ENCODE data around the gene FMN2. TPM values are rescaled to one million over a fixed set of nuclear protein-coding genes. Genes with fewer than 3 reads are reported as not detected.

FMN2 gene
- total RNA-seq, 1 donor from 2014 or later = 60.7 TPM

DNA sequence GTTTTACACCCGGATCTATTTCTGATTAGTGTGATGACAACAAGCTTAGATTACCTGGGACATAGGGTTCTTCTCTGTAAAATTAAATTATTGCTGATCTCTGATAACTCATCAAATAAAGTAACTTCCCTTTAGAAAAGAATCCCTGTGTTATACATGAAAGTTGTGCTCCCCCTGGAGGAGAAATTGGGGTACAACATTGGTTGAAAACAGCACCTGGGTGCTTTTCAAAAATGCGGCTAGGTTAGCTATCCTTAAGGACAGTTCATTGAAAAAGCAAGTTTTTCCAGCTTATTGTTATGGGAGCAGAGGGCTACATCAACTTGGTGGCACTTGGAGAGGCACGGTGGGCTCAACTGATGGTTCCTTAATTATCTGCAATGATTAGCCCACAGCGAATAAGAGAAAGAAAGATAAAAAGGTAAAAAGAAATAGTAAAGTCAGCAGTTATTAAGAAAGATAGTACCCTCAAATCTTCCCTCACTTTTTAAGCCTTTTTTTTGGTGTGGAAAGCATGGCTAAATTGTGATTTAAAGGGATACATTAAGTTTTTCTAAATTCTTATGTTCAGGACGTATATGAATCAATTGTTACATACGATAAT lies 97.8 kb downstream of the FMN2 start:
- no peak for FAIRE-seq
- no peak for DNase-seq (ENCODE audit: low spot score in 2 of 2)

DNA sequence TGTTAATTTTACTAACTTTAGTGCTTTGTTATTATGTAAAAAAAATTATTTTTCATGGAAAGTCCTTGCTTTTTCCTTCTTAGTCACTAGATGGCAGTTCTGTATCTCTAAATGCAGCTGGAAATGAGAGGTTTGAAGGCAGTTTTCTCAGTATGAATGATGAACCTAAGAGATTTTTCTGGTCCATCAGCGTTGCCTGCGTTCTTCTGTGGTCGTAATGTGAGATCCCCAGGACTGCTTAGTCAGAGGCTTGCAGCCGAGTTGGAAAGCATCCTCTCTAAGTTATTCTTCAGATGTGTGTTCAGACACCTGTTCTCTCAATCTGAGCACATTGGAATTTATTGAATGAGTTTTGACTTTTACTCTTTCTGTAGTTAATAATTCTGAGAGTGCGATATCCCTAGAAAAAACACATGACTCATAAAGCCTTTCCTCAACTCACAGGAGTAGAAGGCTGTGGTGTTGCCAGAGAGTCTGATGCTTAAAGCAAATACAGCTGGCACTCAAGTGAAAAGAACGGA lies 99.3 kb downstream of the FMN2 start:
- FAIRE-seq (no peak), DNase-seq (ENCODE audit: low spot score in 2 of 2) (no peak)

DNA sequence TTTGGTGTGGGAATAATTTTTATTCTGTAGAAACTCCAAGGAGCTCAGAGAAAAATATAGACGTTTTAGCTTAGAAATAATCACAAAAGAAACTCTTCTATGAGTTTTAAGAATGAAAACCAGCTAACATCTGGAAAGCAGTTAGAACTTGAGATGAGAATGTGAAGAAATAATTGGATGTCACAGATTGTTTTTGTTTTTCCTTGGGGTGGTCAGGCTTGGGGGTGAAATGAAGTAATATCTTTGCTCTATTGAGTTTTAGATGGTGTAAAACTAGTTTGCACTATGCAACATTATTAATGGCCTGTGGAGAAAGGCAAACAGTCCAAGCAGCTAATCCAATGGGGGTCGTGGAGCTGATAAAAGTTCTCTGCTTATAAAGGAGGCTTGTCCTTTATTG lies 101.2 kb downstream of the FMN2 start:
- no peak for FAIRE-seq
- DNase-seq (ENCODE audit: low spot score in 2 of 2) = no peak

DNA sequence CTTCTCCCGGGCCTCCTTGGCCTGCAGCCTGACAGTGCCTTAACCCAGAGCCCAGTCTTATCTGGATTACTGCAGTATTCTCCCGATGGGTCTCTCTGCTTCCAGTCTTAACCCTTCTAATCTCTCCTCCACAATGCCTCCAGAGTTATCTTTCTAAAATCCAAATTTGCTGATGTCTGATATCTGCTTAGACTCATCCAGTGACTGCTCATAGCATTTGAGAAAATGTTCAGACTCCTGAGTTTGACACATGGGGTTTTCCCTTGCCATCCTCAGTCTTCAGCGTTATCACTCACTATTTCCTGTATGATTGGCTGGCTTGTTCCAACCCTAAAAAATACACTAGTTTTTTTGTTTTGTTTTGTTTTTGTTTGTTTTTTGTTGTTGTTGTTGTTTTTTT lies 102.0 kb downstream of the FMN2 start:
- DNase-seq (ENCODE audit: low spot score in 2 of 2) (no peak), FAIRE-seq (no peak)

DNA sequence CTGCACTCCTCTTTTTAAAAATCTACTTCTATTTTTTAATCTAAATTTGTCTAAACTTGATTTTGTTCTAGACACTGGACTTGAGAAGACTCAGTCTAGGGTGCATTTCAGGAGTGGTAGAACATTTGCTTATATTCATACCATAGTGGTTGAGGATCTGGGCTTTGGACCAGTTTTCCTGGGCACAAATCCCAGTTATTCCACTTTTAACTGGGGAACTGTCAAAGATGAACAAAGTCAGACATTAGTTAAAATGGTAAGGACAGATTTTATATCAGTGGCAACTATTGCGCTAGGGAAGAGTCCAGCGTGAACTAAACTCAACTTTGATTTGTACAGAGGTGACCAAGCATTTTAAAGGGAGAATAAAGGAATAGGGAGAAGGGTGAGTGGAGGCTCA lies 102.4 kb downstream of the FMN2 start:
- FAIRE-seq (no peak), DNase-seq (ENCODE audit: low spot score in 2 of 2) (no peak)

DNA sequence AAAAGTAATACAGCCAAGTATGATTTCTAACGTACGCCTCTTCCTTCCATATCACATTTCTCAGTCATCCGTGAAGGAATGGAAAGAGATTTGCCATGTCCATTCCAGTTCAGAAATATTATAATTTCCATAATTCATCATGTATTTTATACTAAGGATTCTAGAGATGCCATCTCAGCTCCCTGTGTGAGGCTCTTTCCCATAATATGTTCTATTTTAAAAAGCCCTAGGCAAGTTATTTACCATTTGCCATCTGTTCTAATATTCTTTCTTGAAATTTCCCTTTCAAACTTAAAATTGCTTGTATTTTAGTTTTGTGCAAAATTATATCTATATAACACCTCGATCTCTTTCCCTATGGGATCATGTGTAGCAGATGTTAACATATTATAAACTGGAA lies 106.7 kb downstream of the FMN2 start:
- no peak for FAIRE-seq
- no peak for DNase-seq (ENCODE audit: low spot score in 2 of 2)

DNA sequence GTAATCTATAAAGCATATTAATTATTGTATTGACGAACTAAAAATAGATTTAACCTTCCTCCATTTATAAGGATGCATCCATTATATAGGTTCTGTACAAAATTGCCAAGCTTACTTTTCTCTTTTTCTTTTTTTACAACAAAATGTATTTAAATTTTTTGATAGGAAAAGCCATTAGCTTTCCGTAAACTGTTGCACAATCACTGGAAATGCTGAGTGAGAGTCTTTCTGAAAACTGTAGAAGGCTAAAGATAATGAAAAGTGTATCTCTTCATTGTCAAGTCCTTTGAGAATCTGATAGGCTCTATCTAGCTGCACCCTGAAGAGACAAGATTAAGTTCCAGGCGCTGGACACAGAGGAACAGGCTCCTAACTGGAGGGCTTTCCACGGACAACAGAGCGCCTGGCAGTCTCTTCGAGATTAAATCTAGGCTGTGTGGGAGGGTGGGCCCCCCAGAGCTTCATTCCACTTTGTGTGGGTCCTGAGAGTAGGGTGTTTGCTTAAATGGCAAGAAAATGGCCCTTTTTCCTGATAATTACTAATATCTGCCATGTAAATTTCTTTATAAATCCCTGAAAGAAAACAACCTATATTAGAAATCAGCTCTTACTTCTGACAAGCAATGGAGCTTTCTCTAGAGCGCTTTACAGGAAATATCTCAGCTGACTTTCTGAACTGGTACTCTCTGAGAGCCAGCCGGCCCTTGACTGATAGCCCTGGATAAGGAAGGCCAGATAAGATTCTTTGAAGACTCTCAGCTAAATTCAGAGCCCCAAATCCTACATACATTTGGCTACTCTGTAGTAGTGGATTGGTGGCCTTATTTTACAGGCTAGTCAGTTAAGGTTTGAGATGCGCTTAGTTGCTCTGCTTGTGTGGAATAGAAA lies 108.3 kb downstream of the FMN2 start:
- no peak for FAIRE-seq
- no peak for DNase-seq (ENCODE audit: low spot score in 2 of 2)

DNA sequence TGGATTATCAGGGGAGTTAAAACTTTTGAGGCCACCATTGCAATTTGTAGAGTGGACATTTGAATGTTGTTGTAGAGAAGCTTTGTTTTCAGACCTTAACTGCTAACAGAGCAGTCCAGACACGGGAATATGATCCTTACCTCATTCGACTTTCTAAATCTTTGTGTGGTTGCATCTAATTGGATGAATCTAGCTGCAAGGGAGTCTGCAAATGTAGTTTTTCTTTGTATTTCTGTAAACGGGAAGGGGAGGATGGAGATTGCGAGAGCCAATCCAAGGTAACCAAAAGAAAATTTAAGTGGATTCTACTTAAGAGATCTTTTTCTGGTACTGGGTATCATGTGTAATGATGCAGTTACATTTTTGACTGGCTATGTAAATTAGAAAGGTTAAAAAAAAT lies 110.2 kb downstream of the FMN2 start:
- DNase-seq (ENCODE audit: low spot score in 2 of 2) = no peak
- no peak for FAIRE-seq

DNA sequence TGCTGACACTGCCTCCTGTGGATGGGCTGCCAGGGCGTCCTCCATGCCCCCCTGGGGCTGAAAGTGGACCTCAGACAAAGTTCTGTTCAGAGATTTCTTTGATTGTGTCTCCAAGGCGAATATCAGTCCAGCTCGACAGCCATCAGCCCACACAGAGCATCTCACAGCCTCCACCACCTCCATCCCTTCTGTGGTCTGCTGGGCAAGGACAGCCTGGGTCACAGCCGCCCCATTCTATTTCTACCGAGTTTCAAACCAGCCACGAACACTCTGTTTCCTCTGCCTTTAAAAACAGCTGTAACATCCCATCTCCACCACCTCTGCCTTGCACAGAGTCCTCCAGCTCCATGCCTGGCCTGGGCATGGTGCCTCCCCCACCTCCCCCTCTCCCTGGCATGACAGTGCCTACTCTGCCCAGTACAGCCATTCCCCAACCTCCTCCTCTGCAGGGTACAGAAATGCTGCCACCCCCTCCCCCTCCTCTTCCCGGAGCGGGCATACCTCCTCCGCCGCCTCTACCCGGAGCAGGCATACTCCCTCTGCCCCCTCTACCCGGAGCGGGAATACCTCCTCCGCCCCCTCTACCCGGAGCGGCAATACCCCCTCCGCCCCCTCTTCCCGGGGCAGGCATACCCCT lies 115.5 kb downstream of the FMN2 start:
- FAIRE-seq (no peak), DNase-seq (ENCODE audit: low spot score in 2 of 2) (no peak)

DNA sequence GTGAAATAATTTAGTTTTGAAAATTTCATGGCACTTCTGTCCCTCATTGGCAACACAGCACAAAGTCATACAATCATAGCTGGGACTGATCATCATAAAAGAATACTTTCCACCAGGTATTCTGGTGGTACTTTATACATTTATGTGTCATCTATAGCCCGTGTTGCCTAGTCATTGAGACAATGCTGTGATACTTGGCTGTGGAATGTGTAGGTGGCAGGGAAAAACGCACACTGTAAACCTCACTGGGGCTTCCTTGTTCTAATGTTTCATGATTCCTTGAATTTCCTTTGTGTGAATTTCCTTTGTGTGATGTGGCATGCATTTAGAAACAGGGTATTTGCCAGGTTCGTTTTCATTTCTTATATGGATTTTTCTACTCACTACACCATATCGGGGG lies 118.3 kb downstream of the FMN2 start:
- FAIRE-seq = no peak
- no peak for DNase-seq (ENCODE audit: low spot score in 2 of 2)

DNA sequence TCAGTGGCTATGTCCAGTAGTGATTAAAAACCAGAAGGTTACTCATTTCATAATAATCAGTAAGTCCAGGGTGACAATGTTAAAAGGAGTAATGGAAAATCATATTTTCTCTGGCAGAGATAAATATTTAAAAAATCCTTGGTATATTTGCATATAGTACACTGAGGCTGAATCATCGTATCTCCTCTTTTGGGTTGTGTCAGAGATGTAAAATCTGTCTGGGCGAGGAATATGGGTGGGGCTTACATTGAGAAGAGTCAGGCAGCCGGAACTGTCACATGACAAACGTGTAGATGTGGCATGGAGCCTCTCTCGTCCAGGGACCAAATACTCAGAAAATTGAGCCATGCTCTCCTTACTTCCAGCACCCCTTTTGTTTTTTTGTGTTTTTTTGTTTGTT lies 120.9 kb downstream of the FMN2 start:
- no peak for DNase-seq (ENCODE audit: low spot score in 2 of 2)
- no peak for FAIRE-seq

DNA sequence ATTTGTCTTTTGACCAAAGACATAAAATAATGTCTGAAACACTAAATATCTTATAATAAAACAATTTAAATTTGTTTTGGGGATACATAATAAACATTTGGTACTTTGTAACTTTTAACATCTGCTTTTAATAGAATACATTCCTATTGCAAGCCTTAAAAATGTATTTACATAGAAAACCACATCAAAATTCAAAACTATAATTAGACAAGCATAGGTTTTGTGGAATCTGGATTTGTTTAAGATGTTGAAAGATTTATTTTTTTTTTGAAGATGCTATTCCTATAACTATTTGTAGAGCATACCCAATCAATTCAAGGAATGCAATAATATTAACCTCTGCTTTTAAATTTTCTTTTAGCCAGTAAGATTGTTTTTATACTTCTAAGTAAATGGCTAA lies 125.7 kb downstream of the FMN2 start:
- FAIRE-seq (no peak), DNase-seq (ENCODE audit: low spot score in 2 of 2) (no peak)

DNA sequence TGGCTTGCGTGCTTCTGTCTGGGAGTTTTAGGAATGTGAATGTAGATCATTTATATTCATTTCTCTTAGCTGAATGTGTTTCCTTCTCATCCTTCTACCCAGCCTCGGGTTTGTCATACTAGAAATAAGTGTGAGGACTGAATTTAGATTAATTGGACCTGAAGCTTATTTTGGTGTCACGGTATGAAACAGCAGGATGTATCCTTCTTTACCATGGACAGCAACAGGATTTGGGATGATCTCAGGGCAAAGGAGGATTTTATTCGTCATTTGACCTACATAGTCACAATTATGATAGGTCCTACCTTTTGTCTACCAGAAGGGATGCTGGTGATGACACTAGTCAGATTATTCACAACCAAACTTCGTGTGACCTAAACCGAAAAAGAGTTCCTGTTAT lies 127.4 kb downstream of the FMN2 start:
- FAIRE-seq (no peak), DNase-seq (ENCODE audit: low spot score in 2 of 2) (no peak)

DNA sequence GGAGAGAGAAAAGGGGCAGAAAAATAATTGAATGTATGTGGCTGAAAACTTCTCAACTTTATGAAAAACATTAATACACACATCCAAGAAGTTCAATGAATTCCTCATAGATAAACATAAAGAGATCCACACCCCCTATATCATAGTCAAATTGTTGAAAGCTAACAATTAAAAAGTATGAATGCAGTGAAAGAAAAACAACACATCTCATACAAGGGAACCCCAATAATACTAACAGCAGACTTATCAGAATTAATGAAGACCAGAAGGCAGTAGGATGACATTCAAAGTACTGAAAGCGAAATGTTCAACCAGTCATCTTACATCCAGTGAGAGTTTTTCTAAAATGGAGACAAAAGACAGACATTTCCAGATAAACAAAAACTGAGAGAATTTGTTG lies 134.4 kb downstream of the FMN2 start:
- DNase-seq (ENCODE audit: low spot score in 2 of 2) (no peak), FAIRE-seq (no peak)

DNA sequence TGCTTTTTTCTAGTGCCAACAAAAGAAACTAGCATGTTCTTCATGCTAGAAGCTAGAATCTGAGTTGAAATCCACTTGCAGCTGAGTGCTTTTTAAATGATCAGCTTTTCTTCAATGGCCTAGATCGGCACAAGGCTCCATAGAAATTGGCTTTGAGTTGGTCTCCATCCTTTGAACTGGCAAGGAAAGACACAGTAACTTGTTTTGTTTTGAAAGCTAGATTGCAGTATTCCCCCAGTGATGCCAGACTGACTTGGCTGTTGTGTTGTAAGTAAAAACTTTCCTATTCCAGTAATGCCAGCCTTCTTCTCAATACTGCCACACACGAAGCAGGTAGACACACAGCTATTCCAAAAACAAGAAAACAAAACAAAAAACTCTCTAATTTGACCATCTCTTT lies 139.1 kb downstream of the FMN2 start:
- FAIRE-seq (no peak), DNase-seq (ENCODE audit: low spot score in 2 of 2) (no peak)

DNA sequence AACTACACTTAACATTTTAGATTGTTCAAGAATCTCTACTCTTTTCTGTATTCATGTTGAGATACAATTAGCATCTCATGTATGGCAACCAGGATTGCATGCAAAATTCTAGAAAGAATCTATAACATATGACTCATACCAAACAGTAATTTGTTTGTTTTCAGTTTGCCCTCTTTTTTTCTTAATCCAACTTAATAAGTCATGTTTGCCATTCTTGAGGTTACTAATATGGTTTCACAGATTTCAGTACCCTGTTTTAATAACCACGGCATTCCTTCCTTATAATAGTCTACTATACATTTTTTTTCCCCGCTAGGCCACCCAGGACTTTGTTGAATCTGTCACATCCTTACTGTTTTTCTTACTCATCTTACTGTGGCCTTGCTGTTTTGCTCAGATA lies 140.8 kb downstream of the FMN2 start:
- DNase-seq (ENCODE audit: low spot score in 2 of 2) (no peak), FAIRE-seq (no peak)

DNA sequence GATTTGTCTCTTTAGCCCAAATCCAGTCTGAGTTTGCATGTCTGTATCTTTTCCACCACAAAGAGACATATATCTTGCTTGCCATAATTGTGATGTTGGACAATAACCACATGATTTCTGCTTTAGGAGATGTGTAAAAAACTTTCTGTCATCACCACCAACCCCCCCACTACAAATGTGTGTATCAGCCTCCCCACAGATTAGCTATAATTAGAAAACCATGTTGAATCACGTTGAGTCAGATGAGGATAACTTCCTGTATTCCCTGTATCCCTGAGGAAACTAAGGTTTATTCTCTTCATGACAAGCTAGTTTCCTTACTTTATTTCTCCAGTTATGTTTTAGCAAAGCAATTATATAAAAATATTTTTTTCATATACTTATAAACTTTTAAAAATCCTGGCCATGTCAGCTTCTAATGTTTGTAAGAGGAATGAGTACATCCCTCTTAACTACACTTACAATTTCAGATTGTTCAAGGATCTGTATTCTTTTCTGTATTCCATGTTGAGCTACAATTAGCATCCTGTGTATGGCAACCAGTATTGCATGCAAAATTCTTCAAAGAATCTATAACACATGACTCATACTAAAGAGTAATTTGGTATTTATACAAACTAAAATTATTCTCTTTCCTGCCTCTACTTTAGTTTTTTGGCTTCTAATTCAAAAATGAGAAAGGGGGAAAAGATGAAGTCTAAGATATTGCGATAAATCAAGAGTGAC lies 143.0 kb downstream of the FMN2 start:
- DNase-seq (ENCODE audit: low spot score in 2 of 2) (no peak), FAIRE-seq (no peak)

DNA sequence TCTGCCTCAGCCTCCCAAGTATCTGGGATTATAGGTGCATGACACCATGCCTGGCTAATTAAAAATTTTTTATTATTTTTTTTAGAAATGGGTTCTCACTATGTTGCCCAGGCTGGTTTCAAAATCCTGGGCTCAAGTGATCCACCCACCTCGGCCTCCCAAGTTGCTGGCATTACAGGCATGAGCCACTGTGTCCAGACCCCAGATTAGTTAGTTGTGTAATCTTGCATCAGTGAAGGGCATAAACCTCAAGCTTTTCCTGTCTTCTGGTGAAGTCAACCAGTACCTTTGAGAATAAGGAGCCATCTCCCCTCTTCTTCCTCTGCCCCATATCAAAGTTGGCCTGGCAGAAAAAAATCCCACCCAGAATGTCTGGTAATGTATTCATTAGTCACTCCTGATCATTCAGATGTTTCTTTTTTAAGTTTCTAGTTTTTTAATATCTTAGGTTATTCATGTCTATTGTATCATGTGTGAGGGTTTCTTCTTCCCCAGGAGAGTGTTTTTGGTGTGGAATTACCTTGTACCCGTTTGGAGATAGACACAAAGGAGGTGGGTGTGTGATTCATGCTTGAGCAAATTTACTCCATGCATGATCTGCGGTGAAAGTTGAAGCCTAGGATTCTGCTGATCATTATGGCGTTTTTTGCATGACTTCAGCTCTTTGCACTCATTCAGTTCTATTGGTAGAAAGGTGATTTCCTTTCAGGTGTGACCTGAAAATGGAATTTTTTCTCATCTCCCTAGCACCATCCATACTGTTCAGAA lies 144.0 kb downstream of the FMN2 start:
- no peak for FAIRE-seq
- DNase-seq (ENCODE audit: low spot score in 2 of 2) = no peak

DNA sequence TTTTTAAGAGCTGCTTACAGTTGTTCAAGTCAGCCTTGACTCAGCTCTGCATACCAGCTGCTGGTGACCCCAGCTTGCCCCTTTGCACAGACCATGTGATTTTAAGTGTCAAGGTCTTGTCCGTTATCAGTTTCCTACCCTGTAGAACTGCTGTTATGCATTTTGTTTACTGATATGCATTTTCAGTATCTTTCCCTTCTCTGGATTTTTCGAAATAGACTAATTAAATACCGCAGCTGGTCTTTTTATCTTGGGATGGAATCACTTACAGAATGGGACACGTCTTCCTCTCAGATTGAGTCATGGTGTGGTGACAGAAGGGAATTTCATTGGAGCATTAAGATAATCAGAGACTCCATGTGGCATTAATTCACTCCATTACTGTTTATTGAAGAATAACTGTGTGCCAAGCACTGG lies 145.6 kb downstream of the FMN2 start:
- DNase-seq (ENCODE audit: low spot score in 2 of 2) = no peak
- FAIRE-seq = no peak

DNA sequence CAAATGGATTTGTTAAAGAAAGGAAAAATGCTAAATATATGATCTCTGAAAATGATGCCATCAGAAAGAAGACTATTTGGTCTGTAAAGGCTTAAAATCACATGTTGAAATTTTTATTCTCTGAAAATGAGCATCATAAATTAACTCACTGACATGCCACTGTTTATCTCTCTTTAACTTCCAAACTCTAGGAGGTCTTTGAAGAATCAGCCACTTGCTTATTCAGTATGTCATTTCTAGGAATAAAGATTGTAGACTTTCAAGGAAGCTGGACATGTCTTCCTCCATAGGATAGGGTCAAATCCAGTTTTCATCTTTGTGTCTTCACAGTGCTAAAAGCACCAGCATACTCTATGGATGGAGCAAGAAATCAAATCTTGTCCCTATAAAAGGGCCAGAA lies 147.6 kb downstream of the FMN2 start:
- FAIRE-seq = no peak
- no peak for DNase-seq (ENCODE audit: low spot score in 2 of 2)

Measured in frontal cortex (tissue), 4 donors.